Measurements from ENCODE around the gene LIMS4.
"Not testable (repeated sequence)": the region's sequence is repeated elsewhere in the genome, so short reads cannot be mapped to it uniquely, and the experiment has no call there.

LIMS4 gene

DNA sequence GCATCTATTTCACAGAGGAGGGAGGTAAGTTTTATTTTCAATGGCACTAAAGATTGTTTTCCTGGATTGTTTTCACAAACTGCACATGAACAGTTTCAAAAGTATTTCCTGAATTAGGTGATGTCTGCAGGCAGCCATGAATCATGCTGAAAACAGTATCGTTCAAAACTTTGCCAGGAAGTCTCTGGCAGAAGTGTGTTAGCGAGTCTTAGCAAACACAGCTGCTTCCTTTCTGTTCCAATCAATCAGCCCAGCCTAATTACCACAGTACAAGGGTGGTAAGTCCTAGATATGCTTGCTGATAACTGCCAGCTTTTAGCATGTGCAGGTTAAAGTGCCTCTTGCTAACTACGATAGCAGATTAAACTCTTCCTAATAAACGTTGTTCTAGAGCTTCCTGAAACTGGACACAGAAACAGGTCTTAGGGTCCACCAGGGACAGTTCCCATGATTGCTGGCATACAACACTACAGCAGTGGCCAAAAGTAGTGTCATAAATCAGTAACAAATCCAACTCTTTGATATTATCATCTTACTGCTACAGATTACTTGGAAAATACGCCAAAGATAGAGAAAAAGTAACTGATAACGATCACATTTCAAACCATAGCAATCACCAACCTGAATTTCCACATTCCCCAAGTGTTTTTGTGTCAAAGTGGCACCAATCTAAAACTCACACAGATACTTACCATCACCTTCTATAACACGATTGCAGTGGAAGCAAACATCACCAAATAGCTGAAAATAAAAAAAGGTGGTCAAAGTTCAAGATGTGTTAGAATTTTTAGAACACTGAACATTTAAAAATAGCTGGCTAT is 23.3 kb downstream of the LIMS4 start:
- DNase-seq, result not testable (repeated sequence)

DNA sequence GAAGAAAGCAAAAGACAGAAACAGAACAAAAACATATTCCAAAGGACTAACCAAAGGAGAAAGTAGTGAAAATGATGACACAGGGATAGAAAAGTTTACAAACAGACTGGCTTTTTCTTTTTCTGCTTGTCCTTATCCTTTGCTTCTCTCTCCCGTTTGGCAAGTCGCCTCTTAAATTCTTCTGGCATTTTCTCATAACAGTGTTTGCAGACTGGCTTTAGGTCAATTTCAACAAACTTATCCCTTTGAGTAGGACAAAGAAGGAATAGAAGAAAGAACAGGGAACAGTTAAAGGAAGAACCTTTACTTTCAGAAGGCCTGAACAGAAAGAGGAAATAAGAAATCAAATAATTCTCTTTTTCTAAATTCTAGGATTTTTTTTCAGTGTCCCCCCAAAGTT is 26.0 kb downstream of the LIMS4 start:
- not testable (repeated sequence) for DNase-seq

DNA sequence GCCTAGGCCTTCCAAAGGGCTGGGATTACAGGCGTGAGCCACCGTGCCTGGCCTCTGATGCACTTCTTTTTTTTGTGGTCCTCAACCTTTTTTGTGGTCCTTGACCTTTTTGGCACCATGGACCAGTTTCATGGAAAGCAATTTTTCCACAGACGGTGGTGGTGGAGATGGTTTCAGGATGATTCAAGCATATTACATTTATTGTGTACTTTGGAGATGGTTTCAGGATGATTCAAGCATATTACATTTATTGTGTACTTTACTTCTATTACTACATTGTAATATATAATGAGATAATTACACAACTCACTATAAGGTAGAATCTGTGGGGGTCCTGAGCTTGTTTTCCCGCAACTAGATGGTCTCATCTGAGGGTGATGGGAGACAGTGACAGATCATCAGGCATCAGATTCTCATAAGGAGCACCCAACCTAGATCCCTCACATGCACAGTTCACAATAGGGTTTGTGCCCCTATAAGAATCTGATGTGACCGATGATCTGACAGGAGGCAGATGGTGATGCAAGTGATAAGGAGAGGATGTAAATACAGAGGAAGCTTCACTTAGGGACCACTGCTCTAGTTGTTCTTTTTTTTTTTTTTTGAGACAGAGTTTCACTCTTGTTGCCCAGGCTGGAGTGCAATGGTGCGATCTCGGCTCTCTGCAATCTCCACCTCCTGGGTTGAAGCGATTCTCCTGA is 29.2 kb downstream of the LIMS4 start:
- not testable (repeated sequence) for DNase-seq

DNA sequence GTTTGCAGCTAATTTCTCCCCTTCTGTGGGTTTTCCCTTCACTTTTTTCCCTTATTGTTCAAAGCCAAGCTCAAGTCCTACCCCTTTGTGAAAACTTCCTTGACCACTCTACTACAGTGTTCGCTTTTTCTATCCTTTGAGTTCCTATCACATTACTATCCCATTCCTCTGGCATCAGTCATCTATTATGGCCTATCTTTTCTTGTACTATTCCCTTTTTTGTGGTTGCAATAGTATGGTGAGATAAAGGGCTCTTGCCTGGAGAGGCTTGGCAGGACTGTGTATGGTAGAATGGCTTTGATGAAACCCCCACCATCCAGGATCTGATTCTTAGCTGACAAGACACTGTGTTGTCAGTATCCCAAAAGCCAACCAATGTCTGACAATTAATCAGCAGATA is 30.7 kb downstream of the LIMS4 start:
- not testable (repeated sequence) for DNase-seq

DNA sequence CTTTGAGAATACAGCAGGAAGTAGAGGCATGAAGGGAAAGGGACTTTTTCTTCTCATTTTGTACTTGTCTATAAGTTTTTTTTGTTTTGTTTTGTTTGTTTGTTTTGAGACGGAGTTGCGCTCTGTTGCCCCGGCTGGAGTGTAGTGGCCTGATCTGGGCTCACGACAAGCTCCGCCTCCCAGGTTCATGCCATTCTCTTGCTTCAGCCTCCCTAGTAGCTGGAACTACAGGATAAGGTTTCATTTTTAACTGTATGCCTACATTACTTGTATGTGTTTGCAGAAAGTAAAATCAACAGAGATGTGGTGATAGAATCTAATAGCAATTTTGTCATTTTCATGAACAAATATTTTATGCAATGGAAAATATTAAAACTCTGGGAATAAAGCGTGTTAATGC is 38.1 kb downstream of the LIMS4 start:
- DNase-seq, result not testable (repeated sequence)

DNA sequence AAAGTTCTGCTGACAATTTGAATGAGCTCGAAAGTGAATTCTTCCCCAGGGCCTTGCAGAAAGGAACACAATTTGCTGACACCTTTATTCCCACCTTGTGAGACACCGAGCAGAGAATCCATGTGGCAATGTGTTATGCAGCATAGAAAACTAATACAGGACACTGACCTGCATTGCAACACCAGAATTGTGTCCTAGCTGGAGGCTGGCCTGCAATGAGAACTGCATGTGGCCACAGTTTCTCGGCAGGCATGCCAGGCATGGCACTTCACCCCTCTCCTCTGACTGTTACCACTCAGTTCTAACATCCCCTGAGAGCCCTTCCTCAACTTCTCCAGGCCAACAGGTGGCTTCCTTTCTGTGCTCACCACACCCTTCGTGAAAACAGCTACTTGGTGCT is 46.9 kb downstream of the LIMS4 start:
- DNase-seq, result not testable (repeated sequence)

DNA sequence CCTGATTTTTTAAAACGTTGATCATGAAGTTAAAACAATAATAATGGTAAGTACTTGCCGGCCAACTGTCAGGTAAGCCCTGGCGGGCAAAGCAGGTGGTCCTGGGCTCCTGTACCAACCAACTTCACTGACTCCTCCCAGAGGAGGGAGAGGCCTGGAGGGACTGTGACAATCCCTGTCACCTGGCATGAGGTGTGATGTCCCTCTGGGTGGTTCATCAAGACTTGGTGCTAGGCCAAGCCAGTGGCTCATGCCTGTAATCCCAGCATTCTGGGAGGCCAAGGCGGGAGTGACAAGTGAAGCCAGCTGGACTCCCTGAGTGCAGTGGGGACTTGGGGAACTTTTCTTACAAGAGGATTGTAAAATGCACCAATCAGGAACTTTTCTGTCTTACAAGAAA is 48.2 kb downstream of the LIMS4 start:
- not testable (repeated sequence) for DNase-seq

DNA sequence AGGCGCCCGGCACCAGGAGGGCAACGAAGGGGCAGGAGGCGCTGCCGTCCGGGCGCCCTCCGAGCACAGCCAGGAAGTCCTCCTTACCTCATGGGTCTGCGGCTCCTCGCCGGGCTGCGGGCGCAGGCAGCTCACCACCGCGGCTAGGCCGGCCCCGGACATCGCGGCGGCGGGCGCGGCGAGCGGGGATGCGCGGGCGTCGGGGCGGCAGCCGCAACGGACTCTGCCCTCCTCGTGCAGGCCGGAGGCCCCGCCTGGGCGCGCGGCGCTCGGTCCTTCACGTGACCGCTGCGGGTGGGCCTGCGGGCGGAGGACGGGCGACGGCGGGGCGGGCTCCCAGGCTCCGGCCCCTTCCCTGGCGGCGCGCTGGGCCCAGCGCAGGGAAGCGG is 49.0 kb downstream of the LIMS4 start:
- DNase-seq, result not testable (repeated sequence)

DNA sequence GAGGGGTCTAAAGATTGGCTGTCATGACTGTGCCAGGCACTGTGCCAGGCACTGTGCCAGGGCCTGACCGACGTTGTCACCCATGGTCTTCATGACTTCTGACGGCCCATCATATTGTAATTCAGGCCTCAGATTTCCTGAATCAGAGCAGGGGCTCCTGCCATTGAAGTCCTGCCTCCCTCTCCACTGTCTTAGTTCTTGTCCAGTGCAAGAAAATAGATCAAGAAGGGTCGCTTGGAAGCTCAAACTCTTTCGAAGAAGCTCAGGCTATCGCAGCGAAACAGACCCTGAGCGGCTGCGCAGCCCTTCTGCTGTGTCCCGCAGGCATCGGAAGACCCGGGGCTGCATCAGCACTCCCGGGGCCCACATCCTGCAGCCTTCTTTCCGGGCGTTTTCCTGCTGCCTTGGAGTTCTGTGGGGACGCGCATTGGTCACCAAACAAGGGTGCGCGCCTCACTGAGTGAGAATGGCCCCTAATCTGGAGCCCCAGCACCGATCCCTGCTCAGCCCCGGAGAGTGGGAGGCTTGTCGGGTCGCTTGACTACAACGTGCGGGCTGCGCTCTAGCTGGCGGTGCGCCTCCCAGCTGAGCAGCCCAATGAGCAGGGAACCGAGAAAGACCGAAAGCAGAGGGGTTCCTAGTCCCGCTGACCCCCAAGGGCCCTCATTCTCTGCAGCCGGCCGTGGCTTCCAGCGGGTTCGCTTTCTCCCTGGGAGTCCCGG is 49.6 kb downstream of the LIMS4 start:
- DNase-seq, result not testable (repeated sequence)

DNA sequence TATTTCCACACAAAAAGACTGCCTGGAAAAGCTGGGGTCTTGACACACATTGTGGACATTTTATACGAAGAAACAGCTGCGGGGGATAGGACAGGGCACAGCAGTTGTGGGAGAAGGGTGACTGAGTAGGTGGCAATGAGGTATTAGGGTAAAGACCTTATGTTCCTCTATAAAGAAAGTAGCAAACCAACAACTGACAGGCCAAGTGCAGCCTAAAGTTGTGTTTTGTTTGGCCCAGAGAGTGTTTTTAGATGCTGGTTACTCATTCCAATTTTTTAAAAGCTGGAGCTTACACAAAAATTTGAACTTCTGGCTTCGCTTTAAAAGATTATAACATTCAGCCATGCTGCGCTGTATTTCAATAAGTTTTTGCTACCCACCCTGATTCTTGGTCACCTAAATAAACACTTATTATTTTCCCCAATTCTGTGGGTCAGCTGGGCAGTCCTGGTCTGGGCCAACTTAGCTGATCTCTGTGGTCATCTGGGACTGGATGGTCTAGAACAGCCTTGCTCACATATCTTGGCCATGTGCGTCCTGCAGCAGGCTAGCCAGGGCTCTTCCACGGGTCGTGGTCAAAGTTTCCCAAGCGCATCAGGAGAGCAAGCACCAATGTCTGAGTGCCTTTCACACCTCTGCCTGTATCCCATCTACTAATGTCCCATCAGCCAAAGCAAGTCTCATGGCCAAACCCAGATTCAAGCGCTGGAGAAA is 51.8 kb downstream of the LIMS4 start:
- DNase-seq, result not testable (repeated sequence)

DNA sequence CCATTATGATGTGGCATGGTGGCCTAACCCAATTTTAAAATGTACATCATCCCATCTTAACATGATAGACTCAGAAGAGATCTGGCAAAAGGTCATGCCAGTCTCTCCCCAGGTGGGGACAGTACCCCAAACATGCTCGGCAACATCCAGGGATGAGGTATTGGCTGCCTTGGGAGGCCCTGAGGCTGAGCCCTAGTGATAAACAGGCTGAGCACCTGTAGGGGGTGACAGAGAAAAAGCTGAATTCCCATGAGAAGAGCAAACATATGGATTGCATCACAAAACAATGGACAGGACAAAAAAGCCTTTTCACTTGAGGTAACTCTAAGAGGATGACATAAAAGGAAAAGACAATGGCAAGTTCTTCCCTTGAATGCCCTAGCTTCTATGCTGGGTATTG is 65.5 kb downstream of the LIMS4 start:
- not testable (repeated sequence) for DNase-seq

DNA sequence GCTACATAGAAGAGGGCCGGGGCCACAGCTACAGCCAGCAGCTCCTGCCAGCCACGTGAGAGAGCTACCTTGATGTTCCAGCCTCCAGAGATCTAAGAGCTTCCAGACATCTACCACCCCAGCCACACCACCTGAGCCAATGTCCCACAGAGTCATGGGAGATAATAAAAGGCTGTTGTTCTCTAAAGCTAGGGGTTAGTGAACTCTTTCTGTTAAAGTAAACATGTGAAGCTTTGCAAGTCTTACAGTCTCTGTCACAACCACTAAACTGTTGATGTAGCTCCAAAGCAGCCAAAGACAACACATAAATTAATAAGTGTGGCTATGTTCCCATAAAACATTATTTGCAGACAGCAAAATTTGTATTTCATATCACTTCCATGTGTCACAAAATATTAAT is 67.6 kb downstream of the LIMS4 start:
- DNase-seq, result not testable (repeated sequence)

DNA sequence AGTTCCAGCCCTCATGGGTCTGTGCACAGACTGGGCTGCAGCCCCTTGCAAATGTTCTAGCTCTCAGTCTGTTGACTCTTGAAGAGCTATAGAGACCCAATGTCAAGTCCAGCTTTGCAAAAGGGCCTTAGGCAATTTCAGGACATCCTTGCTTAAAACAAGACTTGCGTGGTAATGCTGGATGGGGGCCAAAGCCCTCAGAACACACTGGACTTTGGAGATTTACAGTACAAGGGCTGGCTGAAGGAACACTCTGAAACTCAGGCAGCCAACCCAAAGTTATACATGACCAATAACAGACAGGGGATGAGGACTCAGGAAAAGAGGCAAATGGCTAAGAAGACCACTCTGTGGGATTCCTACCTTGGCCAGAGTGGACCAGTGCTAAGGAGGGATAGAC is 68.4 kb downstream of the LIMS4 start:
- DNase-seq, result not testable (repeated sequence)

DNA sequence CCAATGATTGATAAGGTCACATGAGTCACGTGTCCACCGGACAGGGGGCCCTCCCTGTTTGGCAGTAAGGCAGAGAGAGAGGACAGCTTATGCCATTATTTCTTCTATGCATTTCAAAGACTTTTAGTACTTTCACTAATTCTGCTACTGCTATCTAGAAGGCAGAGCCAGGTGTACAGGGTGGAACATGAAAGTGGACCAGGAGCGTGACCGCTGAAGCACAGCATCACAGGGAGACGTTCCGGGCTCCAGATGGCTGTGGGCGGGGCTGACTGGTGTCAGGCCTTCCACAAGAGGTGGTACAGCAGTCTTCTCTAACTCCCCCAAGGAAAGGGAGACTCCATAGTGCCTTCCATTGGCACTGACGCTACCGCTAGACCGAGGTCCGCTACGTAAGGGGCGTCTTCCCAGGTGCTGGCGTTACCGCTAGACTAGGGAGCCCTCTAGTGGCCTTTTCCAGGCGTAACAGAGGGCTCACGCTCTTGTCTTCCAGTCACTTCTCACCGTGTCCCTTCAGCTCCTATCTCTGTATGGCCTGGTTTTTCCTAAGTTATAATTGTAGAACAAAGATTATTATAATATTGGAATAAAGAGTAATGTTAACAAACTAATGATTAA is 71.5 kb downstream of the LIMS4 start:
- not testable (repeated sequence) for DNase-seq

DNA sequence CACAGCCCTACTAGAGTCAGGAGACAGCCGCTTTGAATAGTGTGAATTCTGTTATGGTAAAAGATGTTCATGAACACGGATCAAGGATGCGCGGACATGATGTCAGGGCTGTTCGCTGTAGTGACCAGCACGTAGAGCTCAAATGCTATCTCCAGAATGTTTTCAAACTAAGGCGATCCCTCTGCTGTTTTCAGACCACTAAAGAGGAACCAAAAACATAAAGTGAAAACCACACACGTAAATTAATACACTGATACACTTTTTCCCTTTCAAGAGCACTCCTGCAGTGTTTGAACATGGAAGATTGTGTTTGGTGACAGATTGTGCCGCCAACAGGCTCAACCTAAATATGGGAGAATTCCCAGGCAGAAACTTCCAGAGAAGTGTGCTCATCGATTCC is 73.2 kb downstream of the LIMS4 start:
- DNase-seq, result not testable (repeated sequence)

DNA sequence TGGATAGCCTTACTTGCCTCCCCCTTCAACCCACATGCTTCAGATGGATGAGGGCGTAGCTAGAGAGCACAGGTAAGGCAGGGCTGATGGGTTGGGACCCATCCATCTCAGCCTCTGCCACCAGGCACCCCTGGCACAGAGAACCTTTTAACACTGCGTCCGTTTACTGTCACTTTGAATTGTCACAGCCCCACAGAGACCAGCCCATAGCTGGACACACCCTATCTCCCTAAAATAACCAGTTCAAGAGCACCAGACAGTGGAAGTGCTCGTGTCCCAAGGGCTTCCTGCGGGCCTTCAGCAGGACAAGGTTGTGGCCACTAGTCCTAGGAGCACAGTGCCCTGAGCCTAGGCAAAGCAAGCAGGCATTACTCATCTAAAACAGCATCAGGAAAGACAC is 76.6 kb downstream of the LIMS4 start:
- DNase-seq, result not testable (repeated sequence)

Measured in fibroblast of skin of scalp (primary cell).